Measurements from ENCODE around the gene STK31.
"Not testable (repeated sequence)": the region's sequence is repeated elsewhere in the genome, so short reads cannot be mapped to it uniquely, and the experiment has no call there.

The STK31 gene

GRCh38 chr7:23759671-23760391 is 49.8 kb downstream of the STK31 start:
- no peaks in the 10 kb centered on the region for H3K36me3 ChIP-seq (replicated peaks; ENCODE audit: low read depth, low read length)
- H4K20me1 ChIP-seq (ENCODE audit: insufficient read depth, low read length) = no peaks in the 10 kb centered on the region
- H3K9ac ChIP-seq (ENCODE audit: low read length) = no peak overlapping the region
- H3K4me1 ChIP-seq (ENCODE audit: low read length) = no peaks in the 10 kb centered on the region
- no peaks in the 10 kb centered on the region for H3K27me3 ChIP-seq (ENCODE audit: low read depth, low read length)
- H3K9me3 ChIP-seq (ENCODE audit: insufficient read depth, low read length) = no peaks in the 10 kb centered on the region
- no peaks in the 10 kb centered on the region for H3K79me2 ChIP-seq (ENCODE audit: low read length)
- no peak overlapping the region for H3K27ac ChIP-seq (ENCODE audit: low read length)
- no peak overlapping the region for H3K4me3 ChIP-seq (ENCODE audit: low read length)
- H3K4me2 ChIP-seq (ENCODE audit: low read length) = no peak overlapping the region
- no peak for TF ChIP-seq EZH2phosphoT487 (IDR thresholded peaks at IDR 0.05; ENCODE audit: low read depth)
- no peak for TF ChIP-seq CTCF (IDR thresholded peaks at IDR 0.05; ENCODE audit: low read depth, low read length)
- H2AFZ ChIP-seq (ENCODE audit: low read depth, low read length) = no peak overlapping the region

GRCh38 chr7:23765943-23766342 is 55.9 kb downstream of the STK31 start:
- Histone ChIP-seq H4K20me1 (ENCODE audit: insufficient read depth, low read length) (no peaks in the 10 kb centered on the region), H3K4me1 (ENCODE audit: low read length) (no peaks in the 10 kb centered on the region), H3K36me3 (replicated peaks; ENCODE audit: low read depth, low read length) (no peaks in the 10 kb centered on the region), H3K79me2 (ENCODE audit: low read length) (no peaks in the 10 kb centered on the region), H3K27ac (ENCODE audit: low read length) (no peak overlapping the region), H2AFZ (ENCODE audit: low read depth, low read length) (no peak overlapping the region), H3K9ac (ENCODE audit: low read length) (no peak overlapping the region), H3K4me2 (ENCODE audit: low read length) (no peak overlapping the region), H3K9me3 (ENCODE audit: insufficient read depth, low read length) (no peaks in the 10 kb centered on the region), H3K4me3 (ENCODE audit: low read length) (no peak overlapping the region), H3K27me3 (ENCODE audit: low read depth, low read length) (no peaks in the 10 kb centered on the region)
- no peak for TF ChIP-seq CTCF (IDR thresholded peaks at IDR 0.05; ENCODE audit: low read depth, low read length)
- TF ChIP-seq EZH2phosphoT487 (IDR thresholded peaks at IDR 0.05; ENCODE audit: low read depth) = no peak

GRCh38 chr7:23767514-23767913 is 57.5 kb downstream of the STK31 start:
- TF ChIP-seq CTCF (IDR thresholded peaks at IDR 0.05; ENCODE audit: low read depth, low read length) (no peak), EZH2phosphoT487 (IDR thresholded peaks at IDR 0.05; ENCODE audit: low read depth) (no peak)
- H3K4me1 ChIP-seq (ENCODE audit: low read length) = no peaks in the 10 kb centered on the region
- H3K9ac ChIP-seq (ENCODE audit: low read length) = no peak overlapping the region
- H3K4me3 ChIP-seq (ENCODE audit: low read length) = no peak overlapping the region
- H3K27ac ChIP-seq (ENCODE audit: low read length) = no peak overlapping the region
- no peaks in the 10 kb centered on the region for H4K20me1 ChIP-seq (ENCODE audit: insufficient read depth, low read length)
- no peaks in the 10 kb centered on the region for H3K9me3 ChIP-seq (ENCODE audit: insufficient read depth, low read length)
- H3K36me3 ChIP-seq (replicated peaks; ENCODE audit: low read depth, low read length) = no peaks in the 10 kb centered on the region
- no peaks in the 10 kb centered on the region for H3K27me3 ChIP-seq (ENCODE audit: low read depth, low read length)
- H2AFZ ChIP-seq (ENCODE audit: low read depth, low read length) = no peak overlapping the region
- H3K4me2 ChIP-seq (ENCODE audit: low read length) = no peak overlapping the region
- H3K79me2 ChIP-seq (ENCODE audit: low read length) = no peaks in the 10 kb centered on the region

GRCh38 chr7:23768022-23768421 is 58.0 kb downstream of the STK31 start:
- no peaks in the 10 kb centered on the region for H3K4me1 ChIP-seq (ENCODE audit: low read length)
- no peaks in the 10 kb centered on the region for H4K20me1 ChIP-seq (ENCODE audit: insufficient read depth, low read length)
- H2AFZ ChIP-seq (ENCODE audit: low read depth, low read length) = no peak overlapping the region
- H3K4me3 ChIP-seq (ENCODE audit: low read length) = no peak overlapping the region
- H3K4me2 ChIP-seq (ENCODE audit: low read length) = no peak overlapping the region
- no peaks in the 10 kb centered on the region for H3K79me2 ChIP-seq (ENCODE audit: low read length)
- H3K9ac ChIP-seq (ENCODE audit: low read length) = no peak overlapping the region
- no peak for TF ChIP-seq CTCF (IDR thresholded peaks at IDR 0.05; ENCODE audit: low read depth, low read length)
- TF ChIP-seq EZH2phosphoT487 (IDR thresholded peaks at IDR 0.05; ENCODE audit: low read depth) = no peak
- no peaks in the 10 kb centered on the region for H3K36me3 ChIP-seq (replicated peaks; ENCODE audit: low read depth, low read length)
- H3K27me3 ChIP-seq (ENCODE audit: low read depth, low read length) = no peaks in the 10 kb centered on the region
- no peaks in the 10 kb centered on the region for H3K9me3 ChIP-seq (ENCODE audit: insufficient read depth, low read length)
- H3K27ac ChIP-seq (ENCODE audit: low read length) = no peak overlapping the region

- not testable (repeated sequence) for H3K79me2 ChIP-seq (ENCODE audit: low read length); H3K36me3 ChIP-seq (replicated peaks; ENCODE audit: low read depth, low read length); H3K9me3 ChIP-seq (ENCODE audit: insufficient read depth, low read length); H3K27ac ChIP-seq (ENCODE audit: low read length); H3K4me1 ChIP-seq (ENCODE audit: low read length); H3K4me3 ChIP-seq (ENCODE audit: low read length); H3K4me2 ChIP-seq (ENCODE audit: low read length); H4K20me1 ChIP-seq (ENCODE audit: insufficient read depth, low read length); H3K9ac ChIP-seq (ENCODE audit: low read length); H2AFZ ChIP-seq (ENCODE audit: low read depth, low read length); H3K27me3 ChIP-seq (ENCODE audit: low read depth, low read length)
Observed at GRCh38 chr7:23779185-23779800, 69.3 kb downstream of the STK31 start.

Data from OCI-LY3 (cell line).